Amniotic stem cell (primary cell): Measurements from ENCODE around the gene PAEP.

Experiments used
- DNase-seq: peaks from one replicate; lab custom pipeline; 2025; lab: John Stamatoyannopoulos, UW

The PAEP gene

GRCh38 chr9:135579889-135580660 lies 18.5 kb downstream of the PAEP start:
- DNase-seq, result no peak

GRCh38 chr9:135580664-135581380 lies 19.3 kb downstream of the PAEP start:
- no peak for DNase-seq

GRCh38 chr9:135581636-135582426 lies 20.3 kb downstream of the PAEP start:
- no peak for DNase-seq

GRCh38 chr9:135582541-135582940 lies 21.0 kb downstream of the PAEP start:
- DNase-seq, result no peak

GRCh38 chr9:135582966-135583687 lies 21.6 kb downstream of the PAEP start:
- DNase-seq, result no peak

GRCh38 chr9:135583688-135584011 lies 22.1 kb downstream of the PAEP start:
- DNase-seq, result no peak

GRCh38 chr9:135584371-135584770 lies 22.8 kb downstream of the PAEP start:
- DNase-seq, result no peak

- no peak for DNase-seq
These were observed 23.4 kb downstream of the PAEP start for GRCh38 chr9:135584934-135585333.

GRCh38 chr9:135586601-135587109 lies 25.1 kb downstream of the PAEP start:
- DNase-seq, result no peak

- DNase-seq, result no peak
These were observed 26.1 kb downstream of the PAEP start for GRCh38 chr9:135587658-135588057.

GRCh38 chr9:135588371-135588770 lies 26.8 kb downstream of the PAEP start:
- no peak for DNase-seq

- no peak for DNase-seq
These were observed 27.5 kb downstream of the PAEP start for GRCh38 chr9:135588886-135589595.

GRCh38 chr9:135589596-135590485 lies 28.3 kb downstream of the PAEP start:
- no peak for DNase-seq

- no peak for DNase-seq
These were observed 29.0 kb downstream of the PAEP start for GRCh38 chr9:135590486-135591079.

- DNase-seq, result no peak
These were observed 30.2 kb downstream of the PAEP start for GRCh38 chr9:135591506-135592330.

GRCh38 chr9:135592331-135592590 lies 30.7 kb downstream of the PAEP start:
- no peak for DNase-seq

GRCh38 chr9:135592625-135593024 lies 31.1 kb downstream of the PAEP start:
- DNase-seq, result no peak

GRCh38 chr9:135596211-135596610 lies 34.7 kb downstream of the PAEP start:
- no peak for DNase-seq

- DNase-seq, result no peak
These were observed 38.8 kb downstream of the PAEP start for GRCh38 chr9:135600296-135600817.
